T-helper 1 cell treated with Interleukin-12 subunit alpha and Interleukin-12 subunit beta and Interleukin-4 antibody, amounts not matched to agents 30 μg/mL and 1 μg/mL, for 36 hours (primary cell): ENCODE measurements around the gene FAN1.

ENCODE experiments used
- H3K27ac Mint-ChIP-seq: one replicate; pipeline ENCODE4 v1.8.0; 2021; ENCODE audit warnings: mild to moderate bottlenecking, mixed read lengths
- H3K27me3 Mint-ChIP-seq: one replicate; pipeline ENCODE4 v1.8.0; 2021; ENCODE audit warnings: low read depth, mixed read lengths
- H3K36me3 Mint-ChIP-seq: one replicate; pipeline ENCODE4 v1.8.0; 2021; ENCODE audit warnings: low read depth, mixed read lengths
- H3K4me1 Mint-ChIP-seq: one replicate; pipeline ENCODE4 v1.8.0; 2021; ENCODE audit warnings: low read depth, mixed read lengths
- H3K4me3 Mint-ChIP-seq: one replicate; pipeline ENCODE4 v1.8.0; 2021; ENCODE audit warnings: mild to moderate bottlenecking, moderate library complexity, mixed read lengths
- H3K9me3 Mint-ChIP-seq: one replicate; pipeline ENCODE4 v1.8.0; 2021; ENCODE audit warnings: mixed read lengths

Gene FAN1

DNA sequence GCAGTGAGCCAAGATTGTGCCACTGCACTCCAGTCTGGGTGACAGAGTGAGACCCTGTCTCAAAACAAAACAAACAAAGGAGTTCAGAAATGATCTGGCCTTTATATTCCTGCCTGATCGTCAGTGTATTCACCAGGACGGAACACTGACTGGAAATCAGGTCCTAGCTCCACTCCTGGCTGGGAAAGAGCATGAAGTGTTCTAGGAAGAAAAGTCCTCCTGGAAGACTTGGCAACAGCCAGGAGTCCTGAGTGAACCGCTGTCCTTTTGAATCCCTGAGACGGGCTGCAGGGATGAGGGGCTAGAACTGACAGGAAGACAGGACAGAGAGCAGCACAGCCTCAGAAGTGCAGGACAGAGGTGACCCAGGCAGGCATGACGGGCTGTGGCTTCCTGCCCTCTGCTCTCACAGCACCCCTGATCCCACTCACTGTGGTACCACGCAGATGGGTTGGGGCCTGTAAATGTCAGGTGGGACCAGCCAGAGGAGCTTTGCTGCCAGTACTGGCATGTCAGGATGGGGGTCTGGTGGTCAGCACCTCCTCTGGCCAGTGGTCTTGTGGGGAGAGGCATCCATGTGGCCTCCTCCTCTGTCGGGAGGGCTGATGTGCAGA is 23.5 kb downstream of the FAN1 start:
- no peaks in the 10 kb centered on the region for H3K9me3 Mint-ChIP-seq
- H3K4me1 Mint-ChIP-seq: peaks cover under 1% of the 10 kb centered on the region
- no peaks in the 10 kb centered on the region for H3K27me3 Mint-ChIP-seq
- no peak overlapping the region for H3K4me3 Mint-ChIP-seq
- H3K27ac Mint-ChIP-seq: no peak overlapping the region
- H3K36me3 Mint-ChIP-seq: peaks cover 37% of the 10 kb centered on the region

- H3K9me3 Mint-ChIP-seq: no peaks in the 10 kb centered on the region
- no peaks in the 10 kb centered on the region for H3K27me3 Mint-ChIP-seq
- H3K36me3 Mint-ChIP-seq: peaks cover 35% of the 10 kb centered on the region
- no peak overlapping the region for H3K27ac Mint-ChIP-seq
- peaks cover 4% of the 10 kb centered on the region for H3K4me1 Mint-ChIP-seq
- no peak overlapping the region for H3K4me3 Mint-ChIP-seq
These were observed 24.4 kb downstream of the FAN1 start for GRCh38 chr15:30928076-30928475.

- H3K4me1 Mint-ChIP-seq: peaks cover 7% of the 10 kb centered on the region
- no peak overlapping the region for H3K27ac Mint-ChIP-seq
- H3K9me3 Mint-ChIP-seq: no peaks in the 10 kb centered on the region
- H3K4me3 Mint-ChIP-seq: no peak overlapping the region
- no peaks in the 10 kb centered on the region for H3K27me3 Mint-ChIP-seq
- H3K36me3 Mint-ChIP-seq: peaks cover 36% of the 10 kb centered on the region
These were observed 25.5 kb downstream of the FAN1 start for GRCh38 chr15:30929064-30929669.

GRCh38 chr15:30929982-30930381 is 26.3 kb downstream of the FAN1 start:
- H3K27ac Mint-ChIP-seq: no peak overlapping the region
- no peak overlapping the region for H3K4me3 Mint-ChIP-seq
- H3K27me3 Mint-ChIP-seq: no peaks in the 10 kb centered on the region
- H3K4me1 Mint-ChIP-seq: peaks cover 7% of the 10 kb centered on the region
- peaks cover 39% of the 10 kb centered on the region for H3K36me3 Mint-ChIP-seq
- H3K9me3 Mint-ChIP-seq: no peaks in the 10 kb centered on the region

- Mint-ChIP-seq H3K4me1 (peaks cover 7% of the 10 kb centered on the region), H3K36me3 (peaks cover 42% of the 10 kb centered on the region), H3K4me3 (no peak overlapping the region), H3K9me3 (no peaks in the 10 kb centered on the region), H3K27ac (no peak overlapping the region), H3K27me3 (no peaks in the 10 kb centered on the region)
These were observed 26.7 kb downstream of the FAN1 start for GRCh38 chr15:30930422-30930821.

GRCh38 chr15:30933293-30933692 is 29.6 kb downstream of the FAN1 start:
- Mint-ChIP-seq H3K27me3 (no peaks in the 10 kb centered on the region), H3K9me3 (no peaks in the 10 kb centered on the region), H3K36me3 (peaks cover 44% of the 10 kb centered on the region), H3K27ac (no peak overlapping the region), H3K4me3 (no peak overlapping the region), H3K4me1 (peaks cover 9% of the 10 kb centered on the region)

DNA sequence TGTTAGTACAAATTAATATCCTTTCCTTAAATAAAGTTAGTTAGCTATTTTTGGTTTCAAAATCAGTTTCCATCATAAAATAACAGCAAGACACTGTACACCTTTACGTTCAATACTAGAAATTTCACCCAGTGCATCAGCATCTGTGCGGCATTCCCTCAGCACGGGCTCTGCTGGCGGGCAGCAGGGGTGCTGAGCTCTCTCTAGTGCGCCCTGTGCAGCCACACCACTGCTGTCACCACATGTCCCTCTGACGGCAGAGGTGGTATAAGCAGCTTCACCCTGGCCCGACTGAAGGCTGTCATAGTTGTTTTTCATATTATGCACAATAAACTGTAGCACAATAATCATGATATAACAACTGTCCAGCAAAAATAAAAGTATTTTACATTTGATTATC is 35.4 kb downstream of the FAN1 start:
- no peak overlapping the region for H3K27ac Mint-ChIP-seq
- H3K27me3 Mint-ChIP-seq: no peaks in the 10 kb centered on the region
- peaks cover 46% of the 10 kb centered on the region for H3K36me3 Mint-ChIP-seq
- no peaks in the 10 kb centered on the region for H3K9me3 Mint-ChIP-seq
- peaks cover 2% of the 10 kb centered on the region for H3K4me1 Mint-ChIP-seq
- H3K4me3 Mint-ChIP-seq: no peak overlapping the region

GRCh38 chr15:30940359-30940758 is 36.6 kb downstream of the FAN1 start:
- H3K27ac Mint-ChIP-seq: no peak overlapping the region
- H3K4me3 Mint-ChIP-seq: no peak overlapping the region
- H3K36me3 Mint-ChIP-seq: peaks cover 42% of the 10 kb centered on the region
- peaks cover 2% of the 10 kb centered on the region for H3K4me1 Mint-ChIP-seq
- no peaks in the 10 kb centered on the region for H3K27me3 Mint-ChIP-seq
- H3K9me3 Mint-ChIP-seq: no peaks in the 10 kb centered on the region

DNA sequence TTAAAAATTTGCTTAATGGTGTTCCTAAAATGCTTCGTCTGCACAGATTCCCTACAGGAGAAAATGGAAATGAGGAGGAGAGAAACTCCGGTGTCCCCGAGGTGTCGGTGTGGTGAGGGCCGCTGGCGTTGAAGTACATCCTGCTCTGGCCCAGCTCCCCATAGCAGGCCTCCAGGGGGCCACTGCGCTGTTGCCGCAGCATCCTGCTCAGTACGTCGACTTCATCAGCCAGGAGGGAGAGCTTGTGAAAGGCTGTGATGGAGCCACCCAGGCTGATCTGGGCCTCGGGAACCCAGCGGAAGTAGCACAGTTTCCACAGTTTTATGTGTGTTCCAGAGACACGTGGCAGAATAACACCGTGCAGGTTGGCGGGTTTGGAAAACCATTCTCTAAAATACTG is 37.8 kb downstream of the FAN1 start:
- H3K27me3 Mint-ChIP-seq: no peaks in the 10 kb centered on the region

GRCh38 chr15:30943654-30944335 is 40.1 kb downstream of the FAN1 start:
- Mint-ChIP-seq H3K4me3 (no peak overlapping the region), H3K36me3 (peaks cover 45% of the 10 kb centered on the region), H3K27ac (no peak overlapping the region), H3K27me3 (no peaks in the 10 kb centered on the region), H3K9me3 (no peaks in the 10 kb centered on the region), H3K4me1 (no peaks in the 10 kb centered on the region)

More for the DNA sequence above, 37.8 kb downstream of the FAN1 start:
- Mint-ChIP-seq H3K4me1 (no peaks in the 10 kb centered on the region), H3K36me3 (peaks cover 44% of the 10 kb centered on the region), H3K9me3 (no peaks in the 10 kb centered on the region), H3K4me3 (no peak overlapping the region), H3K27ac (no peak overlapping the region)

DNA sequence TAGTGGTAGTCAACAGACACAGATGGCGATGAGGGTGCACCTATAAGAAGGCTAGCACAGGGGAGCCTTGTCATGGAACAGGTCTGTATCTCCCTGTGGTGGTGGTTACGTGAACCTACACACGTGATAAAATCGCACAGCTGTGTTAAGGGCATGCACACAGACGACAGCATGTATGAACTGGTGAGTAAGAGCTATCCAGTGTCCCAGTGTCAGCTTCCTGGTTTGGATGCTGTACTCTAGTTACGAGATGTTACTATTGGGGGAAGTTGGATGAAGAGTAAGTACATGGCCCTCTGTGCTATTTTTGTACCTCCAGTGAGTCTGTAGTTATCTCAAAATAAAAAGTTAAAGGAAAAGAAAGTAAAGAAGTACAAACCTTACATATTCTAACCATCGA is 49.5 kb downstream of the FAN1 start:
- H3K4me3 Mint-ChIP-seq: no peak overlapping the region
- no peaks in the 10 kb centered on the region for H3K27me3 Mint-ChIP-seq
- H3K36me3 Mint-ChIP-seq: peaks cover 58% of the 10 kb centered on the region
- no peak overlapping the region for H3K27ac Mint-ChIP-seq
- peaks cover 4% of the 10 kb centered on the region for H3K9me3 Mint-ChIP-seq
- peaks cover 10% of the 10 kb centered on the region for H3K4me1 Mint-ChIP-seq

- no peak overlapping the region for H3K4me3 Mint-ChIP-seq
- peaks cover 10% of the 10 kb centered on the region for H3K4me1 Mint-ChIP-seq
- H3K27ac Mint-ChIP-seq: peak overlapping the region; percentile 14
- H3K27me3 Mint-ChIP-seq: no peaks in the 10 kb centered on the region
- H3K36me3 Mint-ChIP-seq: peaks cover 55% of the 10 kb centered on the region
- peaks cover 4% of the 10 kb centered on the region for H3K9me3 Mint-ChIP-seq
These were observed 50.1 kb downstream of the FAN1 start for GRCh38 chr15:30953731-30954378.

DNA sequence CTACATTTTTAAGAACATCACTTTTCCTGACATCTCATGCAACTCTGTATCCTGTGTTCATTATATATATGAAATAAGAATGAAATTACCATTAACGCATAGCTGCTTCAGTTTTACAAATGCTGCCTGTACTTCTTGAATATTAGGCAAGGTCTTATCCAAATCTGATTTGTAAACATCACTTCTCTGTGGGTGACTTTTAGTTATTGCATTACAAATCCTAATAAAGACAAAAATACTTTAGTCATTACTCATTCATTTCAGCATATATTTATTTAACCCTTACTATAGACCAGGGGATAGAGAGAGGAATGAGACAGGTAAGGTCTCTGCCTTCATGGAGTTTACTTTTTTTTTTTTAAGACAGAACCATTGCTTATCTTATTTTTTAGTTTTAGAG is 51.0 kb downstream of the FAN1 start:
- Mint-ChIP-seq H3K36me3 (peaks cover 48% of the 10 kb centered on the region), H3K27ac (no peak overlapping the region), H3K4me1 (peaks cover 10% of the 10 kb centered on the region), H3K9me3 (no peaks in the 10 kb centered on the region), H3K27me3 (no peaks in the 10 kb centered on the region), H3K4me3 (no peak overlapping the region)

DNA sequence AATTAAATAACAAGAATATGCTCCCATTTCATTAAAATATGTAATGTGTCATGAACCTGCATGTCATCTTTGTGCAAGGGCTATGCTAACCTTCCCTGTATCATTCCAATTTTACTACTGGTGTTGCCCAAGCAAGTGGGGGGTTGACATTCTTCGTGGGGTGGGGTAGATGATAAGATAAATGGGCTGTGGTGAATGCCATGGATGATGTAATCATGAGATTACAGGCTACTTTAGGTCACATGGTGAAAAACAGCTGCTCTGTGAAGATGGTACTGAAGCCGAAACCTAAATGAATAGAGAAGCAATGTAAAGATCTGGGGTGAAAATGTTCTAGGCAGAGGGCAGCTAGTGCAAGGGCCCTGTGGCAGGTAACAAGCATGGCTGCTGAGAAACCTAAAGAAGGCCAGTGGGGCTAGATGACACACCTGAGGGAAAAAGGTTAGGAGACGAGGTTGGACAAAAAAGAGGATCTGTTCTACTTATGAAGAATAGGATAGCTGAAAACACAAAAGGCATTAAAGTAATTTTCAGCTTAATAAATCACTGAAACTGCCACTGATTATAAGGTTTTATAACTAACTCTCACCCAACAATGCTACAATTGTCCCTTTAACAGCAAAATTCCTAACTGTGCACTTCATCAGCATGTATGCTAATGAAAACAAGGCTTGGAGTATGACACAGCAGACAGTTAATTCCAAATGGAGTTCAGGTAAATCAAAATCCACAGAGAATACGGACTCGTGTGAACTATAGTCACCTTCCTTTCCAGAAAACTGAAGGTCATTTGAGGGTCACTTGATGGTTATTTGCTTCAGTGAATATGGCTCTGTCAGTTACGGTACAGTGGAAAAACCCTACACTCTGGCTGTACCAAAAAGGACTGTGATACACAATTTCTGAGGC is 52.8 kb downstream of the FAN1 start:
- Mint-ChIP-seq H3K36me3 (peaks cover 47% of the 10 kb centered on the region), H3K9me3 (no peaks in the 10 kb centered on the region), H3K27ac (no peak overlapping the region), H3K4me3 (no peak overlapping the region), H3K4me1 (peaks cover 10% of the 10 kb centered on the region), H3K27me3 (no peaks in the 10 kb centered on the region)
